ENCODE data around the gene BRAT1. TPM values are rescaled to one million over a fixed set of nuclear protein-coding genes. Genes with fewer than 3 reads are reported as not detected.

Gene BRAT1
- polyA plus RNA-seq, 1 donor from 2014 or later: 60.3 TPM

DNA sequence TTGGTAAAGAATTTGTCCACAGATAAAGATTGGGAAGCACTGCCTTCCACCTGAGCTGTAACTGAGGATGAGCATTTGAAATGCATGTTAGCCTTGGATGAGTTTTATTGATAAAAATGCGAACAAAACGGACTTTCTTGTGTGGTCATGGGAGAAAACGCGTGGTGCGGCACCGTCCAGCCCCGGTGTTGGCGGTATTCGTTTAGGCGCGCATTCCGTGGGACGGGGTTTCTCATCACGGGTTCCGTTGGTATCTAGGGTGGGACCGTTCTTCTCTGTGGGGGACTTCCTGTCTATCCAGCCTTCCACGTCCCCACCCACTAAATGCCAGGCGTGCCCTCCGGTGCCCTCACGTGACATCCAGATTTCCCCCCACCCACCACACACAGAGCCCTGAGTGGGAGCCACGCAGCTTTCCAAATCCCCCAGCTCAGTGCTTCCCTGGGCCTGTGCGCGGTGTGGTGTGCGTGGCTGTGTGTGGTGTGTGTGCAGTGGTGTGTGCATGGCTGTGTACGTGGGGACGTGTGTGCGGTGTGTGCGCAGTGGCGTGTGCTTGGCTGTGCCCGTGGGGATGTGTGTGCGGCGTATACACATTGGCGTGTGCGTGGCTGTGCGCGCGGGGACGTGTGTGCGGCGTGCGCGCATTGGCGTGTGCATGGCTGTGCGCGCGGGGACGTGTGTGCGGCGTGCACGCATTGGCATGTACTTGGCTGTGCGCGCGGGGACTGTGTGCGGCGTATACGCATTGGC is 21.6 kb upstream of the BRAT1 start:
- peaks cover 6% of the 10 kb centered on the region for H3K36me3 ChIP-seq (ENCODE audit: insufficient read depth, low read length)
- H3K27ac ChIP-seq (ENCODE audit: low read length): no peak overlapping the region
- no peak overlapping the region for H3K9ac ChIP-seq (ENCODE audit: low read length)
- no peak overlapping the region for H3K4me3 ChIP-seq (ENCODE audit: low read length)
- TF ChIP-seq TAF1 (IDR thresholded peaks at IDR 0.05; ENCODE audit: low read depth) (no peak), RAD21 (conservative IDR thresholded peaks at IDR 0.05) (no peak), EZH2 (IDR thresholded peaks at IDR 0.05; ENCODE audit: borderline replicate concordance, insufficient read depth, low read length, poor library complexity, severe bottlenecking) (no peak), CTCF (IDR thresholded peaks at IDR 0.05; ENCODE audit: poor library complexity, severe bottlenecking) (no peak), EP300 (conservative IDR thresholded peaks at IDR 0.05; ENCODE audit: poor library complexity, severe bottlenecking) (no peak), SMC3 (conservative IDR thresholded peaks at IDR 0.05; ENCODE audit: poor library complexity) (no peak), MXI1 (conservative IDR thresholded peaks at IDR 0.05; ENCODE audit: poor library complexity, severe bottlenecking) (no peak), POLR2AphosphoS5 (IDR thresholded peaks at IDR 0.05) (no peak)
- TF ChIP-seq, protein P1, sequence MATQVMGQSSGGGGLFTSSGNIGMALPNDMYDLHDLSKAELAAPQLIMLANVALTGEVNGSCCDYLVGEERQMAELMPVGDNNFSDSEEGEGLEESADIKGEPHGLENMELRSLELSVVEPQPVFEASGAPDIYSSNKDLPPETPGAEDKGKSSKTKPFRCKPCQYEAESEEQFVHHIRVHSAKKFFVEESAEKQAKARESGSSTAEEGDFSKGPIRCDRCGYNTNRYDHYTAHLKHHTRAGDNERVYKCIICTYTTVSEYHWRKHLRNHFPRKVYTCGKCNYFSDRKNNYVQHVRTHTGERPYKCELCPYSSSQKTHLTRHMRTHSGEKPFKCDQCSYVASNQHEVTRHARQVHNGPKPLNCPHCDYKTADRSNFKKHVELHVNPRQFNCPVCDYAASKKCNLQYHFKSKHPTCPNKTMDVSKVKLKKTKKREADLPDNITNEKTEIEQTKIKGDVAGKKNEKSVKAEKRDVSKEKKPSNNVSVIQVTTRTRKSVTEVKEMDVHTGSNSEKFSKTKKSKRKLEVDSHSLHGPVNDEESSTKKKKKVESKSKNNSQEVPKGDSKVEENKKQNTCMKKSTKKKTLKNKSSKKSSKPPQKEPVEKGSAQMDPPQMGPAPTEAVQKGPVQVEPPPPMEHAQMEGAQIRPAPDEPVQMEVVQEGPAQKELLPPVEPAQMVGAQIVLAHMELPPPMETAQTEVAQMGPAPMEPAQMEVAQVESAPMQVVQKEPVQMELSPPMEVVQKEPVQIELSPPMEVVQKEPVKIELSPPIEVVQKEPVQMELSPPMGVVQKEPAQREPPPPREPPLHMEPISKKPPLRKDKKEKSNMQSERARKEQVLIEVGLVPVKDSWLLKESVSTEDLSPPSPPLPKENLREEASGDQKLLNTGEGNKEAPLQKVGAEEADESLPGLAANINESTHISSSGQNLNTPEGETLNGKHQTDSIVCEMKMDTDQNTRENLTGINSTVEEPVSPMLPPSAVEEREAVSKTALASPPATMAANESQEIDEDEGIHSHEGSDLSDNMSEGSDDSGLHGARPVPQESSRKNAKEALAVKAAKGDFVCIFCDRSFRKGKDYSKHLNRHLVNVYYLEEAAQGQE (IDR thresholded peaks at IDR 0.05; ENCODE audit: borderline replicate concordance): no peak
- no peaks in the 10 kb centered on the region for H3K9me3 ChIP-seq (ENCODE audit: low read length)
- H3K9me2 ChIP-seq (ENCODE audit: insufficient read depth, low read length): no peaks in the 10 kb centered on the region
- no peaks in the 10 kb centered on the region for H4K20me1 ChIP-seq (ENCODE audit: insufficient read depth)
- no peaks in the 10 kb centered on the region for H3K79me2 ChIP-seq (replicated peaks; ENCODE audit: insufficient read depth, low read length)
- H3F3A ChIP-seq (ENCODE audit: insufficient read depth, low read length, poor library complexity, severe bottlenecking): no peaks in the 10 kb centered on the region
- H3K4me2 ChIP-seq (ENCODE audit: low read length): no peak overlapping the region
- no peaks in the 10 kb centered on the region for H3K27me3 ChIP-seq (ENCODE audit: insufficient read depth, low read depth, low read length)
- H2AFZ ChIP-seq (ENCODE audit: low read depth, low read length): no peak overlapping the region

- no peaks in the 10 kb centered on the region for H3K9me3 ChIP-seq (ENCODE audit: low read length)
- H3K4me2 ChIP-seq (ENCODE audit: low read length): no peak overlapping the region
- TF ChIP-seq EZH2 (IDR thresholded peaks at IDR 0.05; ENCODE audit: borderline replicate concordance, insufficient read depth, low read length, poor library complexity, severe bottlenecking) (no peak), RAD21 (conservative IDR thresholded peaks at IDR 0.05) (no peak), EP300 (conservative IDR thresholded peaks at IDR 0.05; ENCODE audit: poor library complexity, severe bottlenecking) (no peak), MXI1 (conservative IDR thresholded peaks at IDR 0.05; ENCODE audit: poor library complexity, severe bottlenecking) (no peak), TAF1 (IDR thresholded peaks at IDR 0.05; ENCODE audit: low read depth) (no peak), SMC3 (conservative IDR thresholded peaks at IDR 0.05; ENCODE audit: poor library complexity) (no peak), CTCF (IDR thresholded peaks at IDR 0.05; ENCODE audit: poor library complexity, severe bottlenecking) (no peak), POLR2AphosphoS5 (IDR thresholded peaks at IDR 0.05) (no peak)
- TF ChIP-seq, protein P1 (IDR thresholded peaks at IDR 0.05; ENCODE audit: borderline replicate concordance): no peak
- no peak overlapping the region for H3K27ac ChIP-seq (ENCODE audit: low read length)
- H3K79me2 ChIP-seq (replicated peaks; ENCODE audit: insufficient read depth, low read length): no peaks in the 10 kb centered on the region
- no peaks in the 10 kb centered on the region for H3K9me2 ChIP-seq (ENCODE audit: insufficient read depth, low read length)
- H3K9ac ChIP-seq (ENCODE audit: low read length): no peak overlapping the region
- H2AFZ ChIP-seq (ENCODE audit: low read depth, low read length): no peak overlapping the region
- no peaks in the 10 kb centered on the region for H4K20me1 ChIP-seq (ENCODE audit: insufficient read depth)
- no peaks in the 10 kb centered on the region for H3F3A ChIP-seq (ENCODE audit: insufficient read depth, low read length, poor library complexity, severe bottlenecking)
- peaks cover 6% of the 10 kb centered on the region for H3K36me3 ChIP-seq (ENCODE audit: insufficient read depth, low read length)
- no peak overlapping the region for H3K4me3 ChIP-seq (ENCODE audit: low read length)
- H3K27me3 ChIP-seq (ENCODE audit: insufficient read depth, low read depth, low read length): no peaks in the 10 kb centered on the region
Observed at GRCh38 chr7:2575733-2576340, 20.5 kb upstream of the BRAT1 start.
